K562 (cell line): Measurements from ENCODE around the gene PPP2R3B. TPM values are rescaled to one million over a fixed set of nuclear protein-coding genes. Genes with fewer than 3 reads are reported as not detected.
A peak's percentile ranks its signal among the peaks of the same experiment; 100 is the strongest.

Source experiments
- ATAC-seq: fragments of 200-7000 bp; cut with Tn5 transposase; 3 replicates; pipeline ENCODE4 v1.9.1; 2020; ENCODE audit warnings: moderate library complexity
- BruUV-seq: library from RNA; stranded (reverse); fragments of 400-500 nt; replicated peaks from 2 replicates; lab custom pipeline; 2021; lab: Mats Ljungman, UMichigan
- CTCF ChIA-PET: fragments of 300-600 bp; formaldehyde crosslinking; extraction: SDS; loops from one replicate; lab custom pipeline; 2021; ENCODE audit warnings: low intra/inter-chr PET ratio; lab: Yijun Ruan, JAX
- POLR2A ChIA-PET: fragments of 300-600, 350-650 bp; sonication (Branson Sonifier 250); formaldehyde crosslinking; extraction: SDS; loops from one replicate; lab custom pipeline; 2021; ENCODE audit warnings: antibody characterized with exemption, inconsistent platforms; lab: Yijun Ruan, JAX
- DNase-seq, 4 experiments: peaks; one replicate each; pipeline versions ENCODE4 v3.0.0 to v3.0.0-alpha.2; 2011 to 2018; ENCODE audit warnings: low spot score in 3 of 4, mixed read lengths in 3 of 4; ENCODE audit errors: extremely low read depth in 1 of 4
- FAIRE-seq: peaks from 2 replicates; lab custom pipeline; 2011; peaks lifted over from hg19 to GRCh38; lab: Jason Lieb, UNC
- H2AFZ ChIP-seq: 2 replicates; pipeline ENCODE4 v1.6.0; 2011; ENCODE audit warnings: low read depth, low read length, control low read depth, inconsistent platforms
- H3K27ac ChIP-seq: fragments of 200-600 bp; 3 replicates; pipeline ENCODE4 v1.8.0; 2011; ENCODE audit warnings: low read depth, mild to moderate bottlenecking, control low read depth, inconsistent platforms, low read length, moderate library complexity, mixed read lengths; ENCODE audit errors: extremely low read depth
- H3K27me3 ChIP-seq, 2 experiments: fragments of 300-600 bp in 1 of 2; 2 replicates in 1 of 2; 3 replicates in 1 of 2; pipeline versions ENCODE4 v1.6.0 to v1.8.0; 2011; ENCODE audit warnings: inconsistent platforms in 2 of 2, low read length in 2 of 2, mild to moderate bottlenecking in 1 of 2, mixed read lengths in 1 of 2, moderate library complexity in 1 of 2; ENCODE audit not compliant: control insufficient read depth in 2 of 2, insufficient read depth in 2 of 2
- H3K36me3 ChIP-seq: fragments of 300-600 bp; 3 replicates; pipeline ENCODE4 v1.8.0; 2011; ENCODE audit warnings: mild to moderate bottlenecking, low read length, inconsistent platforms; ENCODE audit not compliant: control insufficient read depth, insufficient read depth
- H3K4me1 ChIP-seq, 2 experiments: fragments of 200-600 bp in 1 of 2; replicated peaks in 1 of 2; 2 replicates in 1 of 2; 3 replicates in 1 of 2; pipeline versions ENCODE4 v1.5.1 to v1.8.0; 2011; ENCODE audit warnings: inconsistent platforms in 2 of 2, low read length in 2 of 2, mild to moderate bottlenecking in 1 of 2, mixed read lengths in 1 of 2, moderate library complexity in 1 of 2; ENCODE audit not compliant: control insufficient read depth in 2 of 2, insufficient read depth in 2 of 2
- H3K4me2 ChIP-seq: 2 replicates; pipeline ENCODE4 v1.6.1; 2011; ENCODE audit warnings: low read length, control low read depth, inconsistent platforms, mixed read lengths; ENCODE audit not compliant: insufficient read depth
- H3K4me3 ChIP-seq: fragments of 200-600 bp; sonication (generic), shearing (Covaris generic); 2 replicates; pipeline ENCODE4 v1.5.1; 2016; ENCODE audit warnings: control low read depth, inconsistent platforms
- H3K79me2 ChIP-seq: fragments of 200-600 bp; 3 replicates; pipeline ENCODE4 v1.8.0; 2011; ENCODE audit warnings: low read length, inconsistent platforms; ENCODE audit not compliant: control insufficient read depth, insufficient read depth
- H3K9ac ChIP-seq, 2 experiments: 2 replicates each; pipeline versions ENCODE4 v1.6.0 to v1.6.1; 2011; ENCODE audit warnings: low read depth in 2 of 2, low read length in 2 of 2, control low read depth in 1 of 2, inconsistent platforms in 1 of 2, mild to moderate bottlenecking in 1 of 2, mixed read lengths in 1 of 2; ENCODE audit not compliant: insufficient read depth in 1 of 2
- H3K9me1 ChIP-seq: one replicate; pipeline ENCODE4 v1.6.0; 2011; ENCODE audit warnings: inconsistent platforms, mild to moderate bottlenecking, low read length, moderate library complexity; ENCODE audit not compliant: control insufficient read depth, insufficient read depth
- H3K9me3 ChIP-seq: replicated peaks from 2 replicates; pipeline ENCODE4 v1.5.1; 2011; ENCODE audit warnings: low read depth, low read length, inconsistent platforms; ENCODE audit not compliant: control insufficient read depth, insufficient read depth
- H4K20me1 ChIP-seq: replicated peaks from 2 replicates; pipeline ENCODE4 v1.6.1; 2011; ENCODE audit warnings: low read length, inconsistent platforms, mixed read lengths; ENCODE audit not compliant: control insufficient read depth, insufficient read depth
- E2F5 ChIP-seq: sonication (generic); formaldehyde crosslinking; IDR thresholded peaks from 2 replicates; pipeline ENCODE4 v1.8.0; 2022; ENCODE audit warnings: mild to moderate bottlenecking, missing genetic modification reagents
- RBFOX2 ChIP-seq: fragments of 200-400 bp; formaldehyde crosslinking; IDR thresholded peaks from 2 replicates; pipeline ENCODE4 v1.6.1; 2017; ENCODE audit warnings: low read depth, mild to moderate bottlenecking, low read length, moderate library complexity
- WGBS: fragments of 100-300 bp; shearing (Covaris generic); methylation state at CpG from one replicate; pipeline ENCODE4 v1.1.6; 2016; ENCODE audit warnings: low coverage, mixed read lengths; ENCODE audit not compliant: insufficient coverage; ENCODE audit errors: missing lambda C conversion rate; 5-methylcytosine and 5-hydroxymethylcytosine counted together
- in situ Hi-C: fragments of 300-500 bp; cut with MboI; formaldehyde crosslinking; loops from 4 replicates; pipeline ENCODE4 v1.15.0; 2018; ENCODE audit warnings: inconsistent platforms, mixed read lengths
- intact Hi-C: fragments of 100-400 bp; cut with micrococcal nuclease; formaldehyde crosslinking; loops from 2 replicates; pipeline ENCODE4 v1.14.2; 2022
- polyA plus RNA-seq, 8 experiments: library from polyadenylated mRNA; depleted of rRNA in 4 of 8; stranded (reverse) in 5 of 8; unstranded in 3 of 8; fragments of >200 nt; fragmentation: Nextera tagmentation in 2 of 8; fragmentation: Illumina TruSeq in 1 of 8; extraction: Ambion mirVana in 2 of 8; extraction: Trizol in 1 of 8; gene quantifications; 2 replicates each; pipeline versions ENCODE4 v1.2.1 to v1.2.3, GENCODE V29; 2011 to 2014; ENCODE audit warnings: inconsistent platforms in 1 of 8, missing spikeins in 1 of 8
- total RNA-seq, 7 experiments: library from RNA; depleted of rRNA in 6 of 7; stranded (reverse); fragments of >200 nt in 6 of 7; fragmentation: Illumina TruSeq in 2 of 7; extraction: Trizol in 2 of 7; gene quantifications; 2 replicates each; pipeline versions ENCODE4 v1.2.1 to v1.2.3, GENCODE V29; 2011 to 2021; ENCODE audit warnings: low replicate concordance in 1 of 7

The PPP2R3B gene
- total and polyA plus RNA-seq, 9 of the 15 experiments (the other 6 are each of a cell fraction or from before 2014, with no cell fraction given): 0.04 to 18.2 (median 8.2) TPM; not detected in 1

- in situ Hi-C loops: no loop called here
Measured at GRCh38 chrX:316351-317325, 70.1 kb downstream of the PPP2R3B start.

More at GRCh38 chrX:316351-317325, 70.1 kb downstream of the PPP2R3B start:
- DNase-seq (no peak), FAIRE-seq (no peak)
- H3K79me2 ChIP-seq: peaks cover 30% of the 10 kb centered on the region
- H3K27ac ChIP-seq: peak overlapping the region; percentile 53
- H3K36me3 ChIP-seq: peaks cover 43% of the 10 kb centered on the region; the same call in 2 of the 3 replicates
- peak overlapping the region; percentile 38 for H3K4me3 ChIP-seq
- BruUV-seq: no TSS peak
- no peaks in the 10 kb centered on the region for H3K27me3 ChIP-seq
- TF ChIP-seq E2F5 (CRISPR knock-in tag) (no peak), RBFOX2 (peak; percentile 47; the same call in 1 of the 2 replicates)
- TF ChIP-seq, all 486 proteins: peak for 1
- H4K20me1 ChIP-seq: no peaks in the 10 kb centered on the region
- 90% methylated on average over 22 of the region's 50 CpGs for WGBS
- H2AFZ ChIP-seq: no peak overlapping the region
- H3K9me3 ChIP-seq: no peaks in the 10 kb centered on the region
- H3K9ac ChIP-seq: peak overlapping the region; percentile 41 to 85
- ATAC-seq: no peak
- intact Hi-C loops: no loop called here
- no peaks in the 10 kb centered on the region for H3K9me1 ChIP-seq
- POLR2A ChIA-PET: no interaction called here
- CTCF ChIA-PET: no interaction called here
- peaks cover 5 to 34% of the 10 kb centered on the region in 2 experiments; a peak in 4 of 5 replicates for H3K4me1 ChIP-seq
- H3K4me2 ChIP-seq: peak overlapping the region; percentile 60
